A549 treated with AZD9567 at 1 μM for 4 hours (cell line): ENCODE measurements around the gene MPZL3. TPM values are rescaled to one million over a fixed set of nuclear protein-coding genes. Genes with fewer than 3 reads are reported as not detected.

ENCODE experiments used
- total RNA-seq: library from RNA; stranded (reverse); fragments of 200-300 nt; extraction: Qiagen RNA extraction; gene quantifications from 5 replicates; pipeline ENCODE4 v1.2.3, GENCODE V29; 2022; ENCODE audit not compliant: insufficient read depth

MPZL3 gene, protein sequence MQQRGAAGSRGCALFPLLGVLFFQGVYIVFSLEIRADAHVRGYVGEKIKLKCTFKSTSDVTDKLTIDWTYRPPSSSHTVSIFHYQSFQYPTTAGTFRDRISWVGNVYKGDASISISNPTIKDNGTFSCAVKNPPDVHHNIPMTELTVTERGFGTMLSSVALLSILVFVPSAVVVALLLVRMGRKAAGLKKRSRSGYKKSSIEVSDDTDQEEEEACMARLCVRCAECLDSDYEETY
- total RNA-seq = 0.19 to 0.33 TPM (median 0.26 TPM) in 4 of 5 replicates, not detected in the other

DNA sequence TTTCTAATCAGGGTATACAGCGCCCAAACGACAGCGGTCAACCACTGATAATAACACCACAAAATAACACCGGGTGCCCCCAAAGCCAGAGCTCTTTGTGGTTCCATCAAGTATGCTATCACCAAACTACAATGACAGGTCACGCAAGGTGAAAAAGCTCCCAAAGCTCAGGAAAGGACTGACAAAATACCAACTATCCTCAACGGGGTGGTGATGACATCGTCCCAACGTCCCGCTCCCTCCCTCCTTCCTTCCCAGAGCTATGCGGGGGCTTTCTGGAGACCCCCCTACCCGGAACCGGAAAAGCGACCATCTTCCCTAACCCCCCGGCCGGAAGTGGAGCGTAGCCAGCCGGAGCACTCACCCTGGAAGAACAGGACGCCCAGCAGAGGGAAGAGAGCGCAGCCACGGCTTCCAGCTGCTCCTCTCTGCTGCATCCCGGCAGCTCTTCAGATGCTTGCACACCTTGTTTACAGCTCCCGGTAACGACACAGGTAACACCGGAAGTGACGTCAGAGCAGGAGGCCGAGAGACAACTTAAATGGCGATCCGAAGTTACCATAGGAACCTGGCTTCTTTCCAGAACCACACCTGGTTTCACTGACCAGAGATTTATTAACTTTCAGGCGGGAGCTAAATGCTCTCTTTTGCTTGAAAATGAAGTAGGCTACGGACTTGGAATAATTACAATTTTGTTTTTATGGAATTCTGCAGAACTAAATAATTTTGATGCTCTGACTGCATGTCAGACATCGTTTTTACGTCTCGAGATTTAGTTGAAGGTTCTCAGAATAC is at the start of gene MPZL3:
Gene MPZL3 (minus strand): TSS at position 508 of the 795 bp plus-strand sequence. CDS start 71 bp downstream, at position 437.

DNA sequence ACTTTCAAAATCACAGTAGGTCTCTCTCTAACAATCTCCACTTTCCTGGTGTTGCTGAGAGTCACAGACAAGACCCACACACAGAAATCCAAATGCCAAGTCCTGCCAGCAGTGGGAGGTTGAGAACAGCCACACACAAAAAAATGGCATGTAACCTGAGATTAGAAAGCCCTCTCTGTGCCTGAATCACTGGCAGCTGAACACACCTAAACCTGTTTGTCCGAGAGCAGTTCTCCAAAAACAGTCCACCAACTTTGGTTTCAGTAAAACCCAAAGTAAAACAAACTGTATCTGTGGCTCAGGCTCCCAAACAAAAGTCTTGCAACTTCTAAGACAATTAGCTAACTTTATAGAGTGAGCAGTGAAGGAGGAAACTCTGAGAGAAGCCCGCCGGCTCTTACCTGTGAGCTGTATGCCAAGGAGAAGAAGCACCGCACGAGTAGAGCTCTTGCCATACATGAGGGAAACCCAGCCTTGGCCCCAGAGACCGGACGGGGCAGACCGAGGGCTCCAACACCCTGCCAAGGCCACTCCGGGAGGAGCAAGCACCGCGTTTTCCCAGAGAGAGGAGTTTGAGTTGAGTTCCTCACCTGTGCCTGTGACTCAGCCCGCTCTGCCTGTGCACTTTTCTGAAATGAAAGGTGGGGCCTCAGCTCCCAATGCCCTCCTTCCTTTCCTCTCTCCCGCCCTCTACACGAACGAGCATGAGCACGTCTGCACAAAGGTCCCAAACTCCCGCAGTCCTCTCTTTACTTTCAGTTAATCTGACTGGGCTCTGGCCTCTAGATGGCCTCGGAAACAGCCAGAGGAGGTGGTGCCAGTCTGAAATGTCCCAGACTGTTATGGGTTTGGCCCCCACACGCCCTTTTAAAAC is 11.8 kb upstream of the MPZL3 start, which contains the start of gene MPZL2:
Gene MPZL2 (minus strand): TSS at position 603 of the 874 bp plus-strand sequence. CDS start 144 bp downstream, at position 459.

DNA sequence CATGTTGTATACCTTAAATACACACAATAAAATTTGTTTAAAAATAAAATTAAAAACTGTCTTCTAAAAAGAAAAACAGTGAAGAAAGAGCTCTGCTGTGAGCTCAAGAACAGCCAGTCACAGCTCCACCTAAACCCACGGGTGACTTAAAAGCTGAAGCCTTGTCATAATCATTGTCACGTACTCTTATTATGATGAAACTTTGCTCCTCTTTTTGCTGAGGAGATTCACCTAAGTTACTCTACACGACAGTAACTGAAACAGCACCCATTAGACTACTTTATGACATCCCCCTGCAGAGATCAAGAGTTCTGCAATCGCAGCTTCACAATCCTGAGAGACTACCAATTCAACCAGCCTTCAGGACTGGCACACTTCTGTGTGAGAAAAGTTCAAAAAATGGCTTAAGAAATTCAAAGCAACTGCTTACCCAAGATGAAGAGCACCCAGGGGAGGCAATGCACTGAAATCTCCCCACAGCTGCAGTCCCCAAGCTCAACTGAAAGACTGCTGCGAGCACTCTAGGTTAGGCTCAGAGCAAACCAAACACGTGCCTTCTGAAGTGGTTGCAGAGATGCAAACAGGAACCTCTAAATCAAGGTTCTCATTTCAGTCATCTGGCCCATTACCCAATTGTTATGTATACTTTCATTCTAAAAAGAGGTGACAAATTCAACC is 27.5 kb downstream of the MPZL3 start, which contains the start of gene JAML:
Gene JAML (minus strand): TSS at position 501 of the 678 bp plus-strand sequence. CDS start 10,145 bp downstream, outside the sequence.

Other genes with a start within 250 kb of the MPZL3 start
- not detected in 5 replicates for gene TMPRSS4, start 175.3 kb downstream of the MPZL3 start, total RNA-seq
- gene SMIM35, start 165.4 kb downstream of the MPZL3 start, total RNA-seq = not detected in 5 replicates
- 0.02 to 0.05 TPM (median 0.03 TPM) in 3 of 5 replicates, not detected in the others for gene SCN4B, start 99.5 kb downstream of the MPZL3 start, total RNA-seq
- gene SCN2B, start 75.7 kb downstream of the MPZL3 start, total RNA-seq = not detected in 5 replicates
- not detected in 5 replicates for gene JAML, start 27.4 kb downstream of the MPZL3 start, total RNA-seq
- gene MPZL2, start 11.9 kb upstream of the MPZL3 start, total RNA-seq = 0.06 to 0.13 TPM (median 0.07 TPM) in 3 of 5 replicates, not detected in the others
- gene CD3E, start 52.4 kb upstream of the MPZL3 start, total RNA-seq = not detected in 5 replicates
- gene CD3D, start 90.3 kb upstream of the MPZL3 start, total RNA-seq = not detected in 5 replicates
- gene CD3G, start 92.0 kb upstream of the MPZL3 start, total RNA-seq = not detected in 5 replicates
- 8.9 to 12.5 TPM (median 10.0 TPM) in 5 replicates for gene UBE4A, start 107.2 kb upstream of the MPZL3 start, total RNA-seq
- 145 to 210 TPM (median 194 TPM) in 5 replicates for gene ATP5MG, start 149.2 kb upstream of the MPZL3 start, total RNA-seq
- 10.7 to 19.9 TPM (median 12.3 TPM) in 5 replicates for gene KMT2A, start 184.1 kb upstream of the MPZL3 start, total RNA-seq